Measurements from ENCODE around the gene NHP2.

The NHP2 gene

GRCh38 chr5:178108446-178108845 is 45.2 kb downstream of the NHP2 start:
- H3K4me1 ChIP-seq (ENCODE audit: insufficient read depth, low read length): peaks cover 1% of the 10 kb centered on the region
- no peaks in the 10 kb centered on the region for H3K36me3 ChIP-seq (ENCODE audit: insufficient read depth, low read length)
- H3K4me2 ChIP-seq (ENCODE audit: insufficient read depth, low read length): no peak overlapping the region
- no peak for TF ChIP-seq EZH2 (IDR thresholded peaks at IDR 0.05; ENCODE audit: borderline replicate concordance, low read depth, low read length, severe bottlenecking)
- TF ChIP-seq, protein P1, sequence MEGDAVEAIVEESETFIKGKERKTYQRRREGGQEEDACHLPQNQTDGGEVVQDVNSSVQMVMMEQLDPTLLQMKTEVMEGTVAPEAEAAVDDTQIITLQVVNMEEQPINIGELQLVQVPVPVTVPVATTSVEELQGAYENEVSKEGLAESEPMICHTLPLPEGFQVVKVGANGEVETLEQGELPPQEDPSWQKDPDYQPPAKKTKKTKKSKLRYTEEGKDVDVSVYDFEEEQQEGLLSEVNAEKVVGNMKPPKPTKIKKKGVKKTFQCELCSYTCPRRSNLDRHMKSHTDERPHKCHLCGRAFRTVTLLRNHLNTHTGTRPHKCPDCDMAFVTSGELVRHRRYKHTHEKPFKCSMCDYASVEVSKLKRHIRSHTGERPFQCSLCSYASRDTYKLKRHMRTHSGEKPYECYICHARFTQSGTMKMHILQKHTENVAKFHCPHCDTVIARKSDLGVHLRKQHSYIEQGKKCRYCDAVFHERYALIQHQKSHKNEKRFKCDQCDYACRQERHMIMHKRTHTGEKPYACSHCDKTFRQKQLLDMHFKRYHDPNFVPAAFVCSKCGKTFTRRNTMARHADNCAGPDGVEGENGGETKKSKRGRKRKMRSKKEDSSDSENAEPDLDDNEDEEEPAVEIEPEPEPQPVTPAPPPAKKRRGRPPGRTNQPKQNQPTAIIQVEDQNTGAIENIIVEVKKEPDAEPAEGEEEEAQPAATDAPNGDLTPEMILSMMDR (IDR thresholded peaks at IDR 0.05; ENCODE audit: borderline replicate concordance, extremely low read depth, low read length, poor library complexity, severe bottlenecking): no peak
- DNase-seq: no peak
- no peak overlapping the region for H3K4me3 ChIP-seq (ENCODE audit: low read depth in 1 of 2, low read length in 2 of 2)
- peaks cover 5% of the 10 kb centered on the region for H3K9me3 ChIP-seq (ENCODE audit: insufficient read depth, low read length, severe bottlenecking)
- H3K27ac ChIP-seq (ENCODE audit: low read length): no peak overlapping the region
- no peaks in the 10 kb centered on the region for H3K79me2 ChIP-seq (ENCODE audit: insufficient read depth, low read length)
- peaks cover 13% of the 10 kb centered on the region for H3K27me3 ChIP-seq (ENCODE audit: insufficient read depth, low read length, poor library complexity)
- ATAC-seq (ENCODE audit: insufficient read depth, low read depth): no peak
- peaks cover 3% of the 10 kb centered on the region; the same call in 1 of the 2 replicates for H4K20me1 ChIP-seq (ENCODE audit: insufficient read depth, low read length)
- no peak overlapping the region for H3K9ac ChIP-seq (ENCODE audit: low read depth, low read length)
- no peak overlapping the region for H2AFZ ChIP-seq (ENCODE audit: low read depth, low read length)

GRCh38 chr5:178107756-178108310 is 45.9 kb downstream of the NHP2 start:
- H2AFZ ChIP-seq (ENCODE audit: low read depth, low read length): no peak overlapping the region
- ATAC-seq (ENCODE audit: insufficient read depth, low read depth) (no peak), DNase-seq (no peak)
- peaks cover 3% of the 10 kb centered on the region; the same call in 1 of the 2 replicates for H4K20me1 ChIP-seq (ENCODE audit: insufficient read depth, low read length)
- no peak overlapping the region for H3K9ac ChIP-seq (ENCODE audit: low read depth, low read length)
- no peak overlapping the region for H3K4me2 ChIP-seq (ENCODE audit: insufficient read depth, low read length)
- H3K9me3 ChIP-seq (ENCODE audit: insufficient read depth, low read length, severe bottlenecking): peaks cover 3% of the 10 kb centered on the region
- TF ChIP-seq, protein P1 (IDR thresholded peaks at IDR 0.05; ENCODE audit: borderline replicate concordance, extremely low read depth, low read length, poor library complexity, severe bottlenecking): no peak
- no peak for TF ChIP-seq EZH2 (IDR thresholded peaks at IDR 0.05; ENCODE audit: borderline replicate concordance, low read depth, low read length, severe bottlenecking)
- H3K4me1 ChIP-seq (ENCODE audit: insufficient read depth, low read length): no peaks in the 10 kb centered on the region
- H3K27ac ChIP-seq (ENCODE audit: low read length): no peak overlapping the region
- H3K36me3 ChIP-seq (ENCODE audit: insufficient read depth, low read length): no peaks in the 10 kb centered on the region
- peaks cover 7% of the 10 kb centered on the region for H3K27me3 ChIP-seq (ENCODE audit: insufficient read depth, low read length, poor library complexity)
- no peaks in the 10 kb centered on the region for H3K79me2 ChIP-seq (ENCODE audit: insufficient read depth, low read length)
- no peak overlapping the region for H3K4me3 ChIP-seq (ENCODE audit: low read depth in 1 of 2, low read length in 2 of 2)

GRCh38 chr5:178106556-178107239 is 47.0 kb downstream of the NHP2 start:
- no peak overlapping the region for H3K27ac ChIP-seq (ENCODE audit: low read length)
- no peak overlapping the region for H3K9ac ChIP-seq (ENCODE audit: low read depth, low read length)
- no peak overlapping the region for H2AFZ ChIP-seq (ENCODE audit: low read depth, low read length)
- peaks cover 3% of the 10 kb centered on the region; the same call in 1 of the 2 replicates for H4K20me1 ChIP-seq (ENCODE audit: insufficient read depth, low read length)
- TF ChIP-seq, protein P1 (IDR thresholded peaks at IDR 0.05; ENCODE audit: borderline replicate concordance, extremely low read depth, low read length, poor library complexity, severe bottlenecking): no peak
- TF ChIP-seq EZH2 (IDR thresholded peaks at IDR 0.05; ENCODE audit: borderline replicate concordance, low read depth, low read length, severe bottlenecking): no peak
- H3K9me3 ChIP-seq (ENCODE audit: insufficient read depth, low read length, severe bottlenecking): no peaks in the 10 kb centered on the region
- ATAC-seq (ENCODE audit: insufficient read depth, low read depth) (no peak), DNase-seq (no peak)
- H3K27me3 ChIP-seq (ENCODE audit: insufficient read depth, low read length, poor library complexity): no peaks in the 10 kb centered on the region
- H3K36me3 ChIP-seq (ENCODE audit: insufficient read depth, low read length): no peaks in the 10 kb centered on the region
- no peaks in the 10 kb centered on the region for H3K4me1 ChIP-seq (ENCODE audit: insufficient read depth, low read length)
- H3K4me3 ChIP-seq (ENCODE audit: low read depth in 1 of 2, low read length in 2 of 2): no peak overlapping the region
- H3K79me2 ChIP-seq (ENCODE audit: insufficient read depth, low read length): no peaks in the 10 kb centered on the region
- no peak overlapping the region for H3K4me2 ChIP-seq (ENCODE audit: insufficient read depth, low read length)

Measured in DND-41 (cell line).